ENCODE data around the gene RNF31.
A peak's percentile ranks its signal among the peaks of the same experiment; 100 is the strongest.

RNF31 gene

DNA sequence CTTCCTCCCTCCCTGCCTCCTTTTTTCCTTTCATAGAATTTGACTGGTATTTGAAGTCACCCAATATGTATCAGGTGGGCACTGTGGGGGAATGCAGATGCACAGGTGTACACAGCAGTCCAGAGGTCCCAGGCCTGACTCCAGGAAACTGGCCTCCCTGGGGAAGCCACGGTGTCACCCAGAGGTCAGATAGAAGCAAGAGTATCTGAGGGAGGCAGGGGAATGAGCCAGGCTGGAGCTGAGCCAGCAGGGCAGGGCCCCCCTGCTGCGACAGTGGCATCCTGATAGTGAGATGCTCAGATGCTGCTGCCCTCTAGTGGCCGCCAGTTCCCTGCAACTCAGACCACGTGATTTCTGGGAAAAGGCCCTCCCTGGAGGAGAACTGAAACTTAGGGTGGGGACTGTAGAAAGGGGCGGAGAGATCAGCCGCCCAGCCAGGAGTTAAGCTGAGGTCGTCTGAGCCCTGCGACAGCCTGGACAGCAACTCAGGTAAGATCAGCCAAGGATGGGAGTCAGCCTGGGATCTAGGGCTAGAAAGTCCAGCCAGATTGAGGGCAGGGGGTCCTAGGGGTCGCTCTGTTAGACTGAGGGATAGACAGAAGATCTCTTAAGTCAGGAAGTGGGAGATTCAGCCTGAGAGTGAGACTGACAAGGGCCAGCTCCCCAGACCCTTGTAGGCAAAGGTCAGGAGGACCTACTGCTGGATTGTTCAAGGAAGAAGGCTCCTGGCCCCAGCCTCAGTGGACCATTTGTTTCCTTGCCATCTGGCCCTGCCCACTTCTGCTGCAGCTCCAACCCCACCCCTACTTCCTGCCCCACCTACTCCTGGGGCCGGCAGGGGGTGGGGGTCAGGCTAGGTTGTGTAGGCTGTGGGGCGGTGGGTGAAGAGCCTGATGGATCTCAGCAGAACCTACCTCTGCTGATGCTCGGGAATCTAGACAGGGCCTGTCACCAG, 13.8 kb downstream of the RNF31 start, which contains the start of gene IRF9:
IRF9 (plus strand) TSS at position 416 of the 955 bp plus-strand sequence. CDS start 880 bp downstream, outside the sequence.
- DNase-seq, result peak; percentile 93

- DNase-seq, result no peak
Measured at GRCh38 chr14:24162093-24162492, 14.8 kb downstream of the RNF31 start.

DNA sequence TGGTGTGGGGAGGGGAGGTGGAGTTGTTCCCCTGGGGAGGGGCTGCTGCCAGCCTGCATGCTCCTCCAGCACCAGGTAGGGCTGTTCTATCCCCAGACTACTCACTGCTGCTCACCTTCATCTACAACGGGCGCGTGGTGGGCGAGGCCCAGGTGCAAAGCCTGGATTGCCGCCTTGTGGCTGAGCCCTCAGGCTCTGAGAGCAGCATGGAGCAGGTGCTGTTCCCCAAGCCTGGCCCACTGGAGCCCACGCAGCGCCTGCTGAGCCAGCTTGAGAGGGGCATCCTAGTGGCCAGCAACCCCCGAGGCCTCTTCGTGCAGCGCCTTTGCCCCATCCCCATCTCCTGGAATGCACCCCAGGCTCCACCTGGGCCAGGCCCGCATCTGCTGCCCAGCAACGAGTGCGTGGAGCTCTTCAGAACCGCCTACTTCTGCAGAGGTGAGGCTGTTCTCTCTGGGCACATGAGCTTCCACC, 17.3 kb downstream of the RNF31 start:
- DNase-seq, result no peak

GRCh38 chr14:24165785-24166184, 18.5 kb downstream of the RNF31 start:
- DNase-seq, result no peak

- DNase-seq, result no peak
Measured at GRCh38 chr14:24167469-24168114, 20.3 kb downstream of the RNF31 start.

GRCh38 chr14:24171422-24172260, 24.3 kb downstream of the RNF31 start, which contains the start of gene REC8:
REC8 (plus strand) TSS chr14:24172080; CDS start chr14:24172553, 473 bp downstream.
- DNase-seq, result peak; percentile 100

DNA sequence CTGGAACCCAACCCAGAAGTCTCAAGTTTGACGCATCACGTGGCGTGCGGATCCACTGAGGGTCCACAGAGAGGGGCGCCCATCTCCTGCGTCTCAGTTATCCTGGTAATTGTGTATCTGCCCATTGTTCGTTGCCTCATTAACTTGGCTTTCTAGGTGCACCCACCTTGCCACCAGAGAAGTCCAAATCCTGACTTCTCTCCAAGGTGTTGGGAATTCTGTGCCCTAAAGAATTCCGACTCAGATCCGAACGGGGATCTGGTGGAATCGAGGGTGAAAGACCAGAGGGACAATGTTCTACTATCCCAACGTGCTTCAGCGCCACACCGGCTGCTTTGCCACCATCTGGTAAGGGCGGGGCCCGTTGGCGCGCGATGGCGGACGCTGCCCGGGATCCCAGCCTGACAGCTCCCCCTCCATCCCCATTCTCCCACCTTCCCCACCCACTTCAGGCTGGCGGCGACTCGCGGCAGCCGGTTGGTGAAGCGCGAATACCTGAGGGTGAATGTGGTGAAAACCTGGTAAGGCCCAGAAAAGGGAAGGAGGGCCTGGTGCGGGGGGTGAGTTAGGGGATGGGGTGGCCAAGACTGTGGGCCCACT, 25.1 kb downstream of the RNF31 start:
- no peak for DNase-seq

GRCh38 chr14:24172871-24173281, 25.6 kb downstream of the RNF31 start:
- no peak for DNase-seq

- no peak for DNase-seq
Measured at GRCh38 chr14:24176599-24176998, 29.3 kb downstream of the RNF31 start.

- no peak for DNase-seq
Measured at GRCh38 chr14:24177041-24177825, 29.9 kb downstream of the RNF31 start.

- no peak for DNase-seq
Measured at GRCh38 chr14:24177891-24178290, 30.6 kb downstream of the RNF31 start.

DNA sequence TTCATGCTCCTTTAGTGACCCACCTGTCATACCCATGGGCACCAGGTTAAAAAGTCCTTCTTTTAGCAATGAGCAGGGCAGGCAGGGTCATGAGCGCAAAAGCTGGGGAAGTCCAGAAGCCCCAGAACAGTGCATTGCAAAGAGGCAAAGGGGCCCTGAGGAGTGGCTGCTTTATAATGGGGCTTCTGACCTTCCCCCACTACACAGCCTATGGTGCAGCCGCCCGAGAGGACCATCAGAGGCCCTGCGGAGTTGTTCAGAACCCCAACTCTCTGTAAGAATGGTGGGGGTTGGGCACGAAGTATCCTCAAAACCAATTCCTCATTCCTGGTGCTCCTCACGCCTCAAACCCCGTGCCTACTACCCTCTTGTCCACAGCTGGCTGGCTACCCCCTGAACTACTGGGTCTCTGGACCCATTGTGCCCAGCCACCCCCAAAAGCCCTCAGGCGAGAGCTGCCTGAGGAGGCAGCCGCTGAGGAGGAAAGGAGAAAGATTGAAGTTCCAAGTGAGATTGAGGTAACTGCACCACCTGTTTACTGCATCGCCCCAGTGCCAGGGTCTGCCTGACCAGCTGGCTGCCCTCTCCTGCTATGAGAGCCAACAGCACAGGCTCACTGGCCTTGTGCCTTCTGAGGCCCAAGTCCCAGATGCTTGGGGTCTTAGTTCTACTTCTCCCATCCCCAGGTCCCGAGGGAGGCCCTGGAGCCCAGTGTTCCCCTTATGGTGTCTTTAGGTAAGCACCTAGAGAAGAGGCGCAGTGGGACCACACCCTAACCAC, 31.3 kb downstream of the RNF31 start:
- DNase-seq, result no peak

DNA sequence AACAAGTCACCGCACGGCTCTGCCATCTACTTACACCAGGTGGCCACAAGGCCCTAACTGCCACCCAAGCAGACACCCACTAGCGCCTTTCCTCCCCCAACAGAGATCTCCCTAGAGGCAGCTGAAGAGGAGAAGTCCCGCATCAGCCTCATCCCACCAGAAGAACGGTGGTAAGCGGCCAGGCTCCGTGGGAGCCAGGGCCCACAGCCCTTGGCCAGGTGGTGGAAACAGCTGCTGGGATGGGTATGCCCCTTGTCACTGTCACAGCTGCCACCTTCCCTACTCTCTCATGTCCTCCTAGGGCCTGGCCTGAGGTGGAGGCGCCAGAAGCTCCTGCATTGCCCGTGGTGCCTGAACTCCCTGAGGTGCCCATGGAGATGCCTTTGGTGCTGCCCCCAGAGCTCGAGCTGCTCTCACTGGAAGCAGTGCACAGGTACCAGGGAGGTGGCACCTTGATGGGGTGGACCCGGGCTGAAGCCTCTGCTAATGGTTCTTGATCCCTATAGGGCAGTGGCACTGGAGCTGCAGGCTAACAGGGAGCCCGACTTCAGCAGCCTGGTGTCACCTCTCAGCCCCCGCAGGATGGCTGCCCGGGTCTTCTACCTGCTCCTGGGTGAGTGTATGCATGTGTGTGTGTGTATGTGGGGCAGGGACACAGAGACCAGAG, 32.1 kb downstream of the RNF31 start:
- DNase-seq, result no peak

- DNase-seq, result peak; percentile 55
Measured at GRCh38 chr14:24179961-24180796, 32.9 kb downstream of the RNF31 start.

DNA sequence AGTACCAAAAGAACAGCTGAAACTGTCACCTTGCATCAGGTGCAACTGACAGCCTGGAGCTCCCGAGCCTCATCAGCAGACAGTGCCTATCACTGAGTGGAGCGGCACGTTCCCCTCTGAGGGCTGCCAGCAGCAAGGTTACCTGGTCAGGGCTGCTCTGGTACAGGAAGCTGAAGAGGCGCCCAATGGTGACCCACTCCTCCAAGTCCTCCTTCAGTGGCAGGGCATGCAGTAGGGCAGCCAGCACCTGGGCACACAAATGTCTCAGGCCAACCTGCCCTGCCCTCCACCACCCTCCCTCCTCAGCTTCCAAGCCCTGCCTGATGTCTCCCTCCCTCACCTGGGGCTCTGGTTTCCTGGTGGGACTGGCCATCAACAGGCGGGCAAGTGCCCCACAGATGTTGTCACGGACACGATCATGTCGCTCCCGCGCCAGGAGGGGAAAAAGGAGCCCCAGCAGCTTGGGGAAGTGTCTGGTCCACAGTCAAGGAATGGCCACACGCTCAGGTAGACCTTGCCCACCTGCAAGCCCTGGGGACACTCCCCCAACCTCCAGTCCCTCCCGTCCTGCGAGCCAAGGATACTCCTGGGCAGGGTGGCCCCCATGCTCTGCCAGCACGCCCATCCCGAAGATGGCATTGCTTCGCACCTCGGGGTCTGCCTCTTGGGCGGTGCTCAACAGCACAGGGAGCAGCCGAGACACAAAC, 34.2 kb downstream of the RNF31 start:
- DNase-seq, result no peak

GRCh38 chr14:24182110-24182882, 35.0 kb downstream of the RNF31 start:
- no peak for DNase-seq

GRCh38 chr14:24183014-24183481, 35.8 kb downstream of the RNF31 start:
- no peak for DNase-seq
